Lower leg skin (tissue), 3 donors: ENCODE data around the gene CAPN10.

ENCODE experiments used
- POLR2A ChIP-seq, 2 donors: fragments of 450-650 bp; IDR thresholded peaks; one replicate each; pipeline ENCODE4 v1.6.1; 2016 to 2017; ENCODE audit warnings: antibody characterized with exemption in 2 of 2, mild to moderate bottlenecking in 1 of 2, moderate library complexity in 1 of 2
- TF ChIP-seq, protein P1 (sequence below), 3 donors: fragments of 450-650 bp; IDR thresholded peaks; one replicate each; pipeline ENCODE4 v1.5.1; 2016; ENCODE audit warnings: antibody characterized with exemption in 3 of 3, mild to moderate bottlenecking in 3 of 3, moderate library complexity in 2 of 3

DNA sequence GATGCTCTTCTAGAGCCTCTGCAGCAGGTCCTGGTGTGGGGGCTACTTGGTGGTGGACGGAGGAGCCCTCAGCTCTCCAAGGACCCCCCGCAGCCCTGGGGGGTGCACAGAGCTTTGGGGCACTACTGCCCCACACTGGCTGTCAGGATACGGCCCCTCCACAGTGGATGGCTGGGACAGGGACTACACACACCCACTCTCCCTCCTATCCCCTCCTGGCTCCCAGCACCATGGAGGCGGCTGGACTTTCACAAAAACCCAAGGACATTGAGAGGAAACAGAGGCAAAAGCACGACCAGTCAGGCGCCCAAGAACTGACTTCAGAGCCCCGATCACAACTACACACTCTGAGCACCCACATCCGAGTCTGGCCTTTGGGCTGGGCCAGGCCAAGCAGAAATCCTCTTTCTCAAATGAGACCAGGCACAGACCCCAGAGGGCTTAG, 51.4 kb downstream of the CAPN10 start:
- TF ChIP-seq, protein P1, sequence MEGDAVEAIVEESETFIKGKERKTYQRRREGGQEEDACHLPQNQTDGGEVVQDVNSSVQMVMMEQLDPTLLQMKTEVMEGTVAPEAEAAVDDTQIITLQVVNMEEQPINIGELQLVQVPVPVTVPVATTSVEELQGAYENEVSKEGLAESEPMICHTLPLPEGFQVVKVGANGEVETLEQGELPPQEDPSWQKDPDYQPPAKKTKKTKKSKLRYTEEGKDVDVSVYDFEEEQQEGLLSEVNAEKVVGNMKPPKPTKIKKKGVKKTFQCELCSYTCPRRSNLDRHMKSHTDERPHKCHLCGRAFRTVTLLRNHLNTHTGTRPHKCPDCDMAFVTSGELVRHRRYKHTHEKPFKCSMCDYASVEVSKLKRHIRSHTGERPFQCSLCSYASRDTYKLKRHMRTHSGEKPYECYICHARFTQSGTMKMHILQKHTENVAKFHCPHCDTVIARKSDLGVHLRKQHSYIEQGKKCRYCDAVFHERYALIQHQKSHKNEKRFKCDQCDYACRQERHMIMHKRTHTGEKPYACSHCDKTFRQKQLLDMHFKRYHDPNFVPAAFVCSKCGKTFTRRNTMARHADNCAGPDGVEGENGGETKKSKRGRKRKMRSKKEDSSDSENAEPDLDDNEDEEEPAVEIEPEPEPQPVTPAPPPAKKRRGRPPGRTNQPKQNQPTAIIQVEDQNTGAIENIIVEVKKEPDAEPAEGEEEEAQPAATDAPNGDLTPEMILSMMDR (IDR thresholded peaks at IDR 0.05) = no peak
- TF ChIP-seq POLR2A (IDR thresholded peaks at IDR 0.05) = no peak
